CD14-positive monocyte (primary cell): ENCODE data around the gene NUDT22. TPM values are rescaled to one million over a fixed set of nuclear protein-coding genes. Genes with fewer than 3 reads are reported as not detected.

ENCODE experiments used
- DNase-seq, 3 donors: peaks; one replicate each; pipeline ENCODE4 v3.0.0-alpha.2; 2011 to 2022
- H2AFZ ChIP-seq: 2 replicates; pipeline ENCODE4 v1.6.0; 2012; ENCODE audit warnings: mild to moderate bottlenecking, low read depth, low read length, inconsistent platforms; ENCODE audit not compliant: insufficient read depth, poor library complexity, severe bottlenecking
- H3K27ac ChIP-seq, 2 donors: 1 replicate in 1 of 2; 2 replicates in 1 of 2; pipeline ENCODE4 v1.5.1; 2012 to 2013; ENCODE audit warnings: low read length in 2 of 2, control low read depth in 1 of 2, inconsistent platforms in 1 of 2, low read depth in 1 of 2, mild to moderate bottlenecking in 1 of 2
- H3K27me3 ChIP-seq, 2 donors: one replicate each; pipeline versions ENCODE4 v1.6.0 to v1.6.1; 2011 to 2013; ENCODE audit warnings: low read length in 2 of 2; ENCODE audit not compliant: control insufficient read depth in 2 of 2, insufficient read depth in 2 of 2
- H3K36me3 ChIP-seq, 2 donors: replicated peaks in 1 of 2; 1 replicate in 1 of 2; 2 replicates in 1 of 2; pipeline versions ENCODE4 v1.5.1 to v1.6.1; 2012 to 2013; ENCODE audit warnings: low read length in 2 of 2, control low read depth in 1 of 2, inconsistent platforms in 1 of 2, mild to moderate bottlenecking in 1 of 2; ENCODE audit not compliant: insufficient read depth in 2 of 2, control insufficient read depth in 1 of 2
- H3K4me1 ChIP-seq, 2 donors: 1 replicate in 1 of 2; 2 replicates in 1 of 2; pipeline versions ENCODE4 v1.5.1 to v1.6.1; 2012 to 2013; ENCODE audit warnings: low read length in 2 of 2, control low read depth in 1 of 2, inconsistent platforms in 1 of 2, mild to moderate bottlenecking in 1 of 2, moderate library complexity in 1 of 2; ENCODE audit not compliant: insufficient read depth in 2 of 2, control insufficient read depth in 1 of 2
- H3K4me2 ChIP-seq: replicated peaks from 2 replicates; pipeline ENCODE3; 2012; ENCODE audit warnings: low read length, moderate library complexity, mild to moderate bottlenecking; ENCODE audit not compliant: poor library complexity, severe bottlenecking; ENCODE audit errors: extremely low read depth
- H3K4me3 ChIP-seq, 3 experiments: fragments of 200-600 bp in 1 of 3; sonication (generic) in 1 of 3; replicated peaks in 1 of 3; 1 replicate in 2 of 3; 2 replicates in 1 of 3; pipeline ENCODE4 v1.5.1; 2011 to 2013; ENCODE audit warnings: low read length in 3 of 3, mild to moderate bottlenecking in 3 of 3, control low read depth in 2 of 3, low read depth in 2 of 3, inconsistent platforms in 1 of 3, moderate library complexity in 1 of 3
- H3K79me2 ChIP-seq: 2 replicates; pipeline ENCODE4 v1.6.0; 2012; ENCODE audit warnings: mild to moderate bottlenecking, control low read depth, inconsistent platforms, low read length, moderate library complexity; ENCODE audit not compliant: insufficient read depth
- H3K9ac ChIP-seq: 2 replicates; pipeline ENCODE4 v1.6.0; 2017; ENCODE audit warnings: low read length, mild to moderate bottlenecking; ENCODE audit not compliant: insufficient read depth, poor library complexity, severe bottlenecking
- H3K9me3 ChIP-seq, 2 donors: replicated peaks in 1 of 2; 1 replicate in 1 of 2; 2 replicates in 1 of 2; pipeline versions ENCODE4 v1.5.1 to v1.6.1; 2012 to 2013; ENCODE audit warnings: low read length in 2 of 2, control low read depth in 1 of 2; ENCODE audit not compliant: control insufficient read depth in 1 of 2, insufficient read depth in 1 of 2
- H4K20me1 ChIP-seq: 2 replicates; pipeline ENCODE4 v1.6.0; 2012; ENCODE audit warnings: mild to moderate bottlenecking, low read length, control low read depth, moderate library complexity; ENCODE audit not compliant: insufficient read depth
- H3K27ac Mint-ChIP-seq, 7 donors: one replicate each; pipeline ENCODE4 v1.8.0; 2020; ENCODE audit warnings: mild to moderate bottlenecking in 7 of 7, mixed read lengths in 7 of 7, moderate library complexity in 6 of 7, inconsistent platforms in 2 of 7
- H3K27me3 Mint-ChIP-seq, 3 donors: one replicate each; pipeline ENCODE4 v1.8.0; 2021 to 2022; ENCODE audit warnings: low read depth in 3 of 3, mild to moderate bottlenecking in 3 of 3, mixed read lengths in 3 of 3, moderate library complexity in 3 of 3, inconsistent platforms in 1 of 3
- H3K36me3 Mint-ChIP-seq, 2 donors: one replicate each; pipeline ENCODE4 v1.8.0; 2020; ENCODE audit warnings: mixed read lengths in 2 of 2, inconsistent platforms in 1 of 2, mild to moderate bottlenecking in 1 of 2
- H3K4me1 Mint-ChIP-seq: one replicate; pipeline ENCODE4 v1.8.0; 2020; ENCODE audit warnings: mild to moderate bottlenecking, mixed read lengths
- H3K4me3 Mint-ChIP-seq, 2 donors: one replicate each; pipeline ENCODE4 v1.8.0; 2020; ENCODE audit warnings: mild to moderate bottlenecking in 2 of 2, mixed read lengths in 2 of 2, moderate library complexity in 1 of 2
- H3K9me3 Mint-ChIP-seq, 7 donors: one replicate each; pipeline ENCODE4 v1.8.0; 2020 to 2022; ENCODE audit warnings: mixed read lengths in 7 of 7, mild to moderate bottlenecking in 6 of 7, moderate library complexity in 6 of 7, inconsistent platforms in 2 of 7
- WGBS: methylation state at CpG from one replicate; pipeline ENCODE4 v1.1.5; 2013; ENCODE audit warnings: missing lambda C conversion rate; ENCODE audit not compliant: insufficient coverage; 5-methylcytosine and 5-hydroxymethylcytosine counted together
- intact Hi-C, 2 donors: fragments of 100-400 bp; cut with micrococcal nuclease; formaldehyde crosslinking; loops; one replicate each; pipeline versions ENCODE4 v1.15.0 to v1.15.1; 2023
- polyA minus RNA-seq: library from RNA; depleted of rRNA, polyadenylated mRNA; stranded (reverse); fragments of >200 nt; gene quantifications from 2 replicates; pipeline ENCODE4 v1.2.3, GENCODE V29; 2012
- polyA plus RNA-seq, 3 donors: library from polyadenylated mRNA; depleted of rRNA in 1 of 3; unstranded in 2 of 3; stranded (reverse) in 1 of 3; fragments of 300-500 nt in 2 of 3; fragments of >200 nt in 1 of 3; fragmentation: Illumina TruSeq in 2 of 3; gene quantifications; 1 replicate in 2 of 3; 2 replicates in 1 of 3; pipeline ENCODE4 v1.2.3, GENCODE V29; 2012 to 2021
- total RNA-seq, 12 experiments: library from RNA in 1 of 12; stranded (reverse) in 1 of 12; fragments of 120-200 nt in 1 of 12; gene quantifications; one replicate each; pipeline ENCODE4 v1.2.4 and lab custom pipeline; 2013 to 2026; ENCODE audit warnings: mixed read lengths in 6 of 12, inconsistent platforms in 1 of 12
- TF ChIP-seq, protein P1 (sequence below): fragments of 200-600 bp; IDR thresholded peaks from one replicate; pipeline ENCODE4 v1.8.0; 2022; ENCODE audit warnings: antibody characterized with exemption, mild to moderate bottlenecking

Gene NUDT22, protein sequence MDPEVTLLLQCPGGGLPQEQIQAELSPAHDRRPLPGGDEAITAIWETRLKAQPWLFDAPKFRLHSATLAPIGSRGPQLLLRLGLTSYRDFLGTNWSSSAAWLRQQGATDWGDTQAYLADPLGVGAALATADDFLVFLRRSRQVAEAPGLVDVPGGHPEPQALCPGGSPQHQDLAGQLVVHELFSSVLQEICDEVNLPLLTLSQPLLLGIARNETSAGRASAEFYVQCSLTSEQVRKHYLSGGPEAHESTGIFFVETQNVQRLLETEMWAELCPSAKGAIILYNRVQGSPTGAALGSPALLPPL
- total RNA-seq (2013) = 67.4 TPM
- polyA plus RNA-seq (10 to 100 TPM; 47.9 to 86.1 (median 56.1) TPM), polyA minus RNA-seq (61.2 and 68.6 TPM in 2 replicates), total RNA-seq (lab: John Stamatoyannopoulos, UW) (4.7 to 22.5 (median 11.7) reads per million in 11 experiments)

DNA sequence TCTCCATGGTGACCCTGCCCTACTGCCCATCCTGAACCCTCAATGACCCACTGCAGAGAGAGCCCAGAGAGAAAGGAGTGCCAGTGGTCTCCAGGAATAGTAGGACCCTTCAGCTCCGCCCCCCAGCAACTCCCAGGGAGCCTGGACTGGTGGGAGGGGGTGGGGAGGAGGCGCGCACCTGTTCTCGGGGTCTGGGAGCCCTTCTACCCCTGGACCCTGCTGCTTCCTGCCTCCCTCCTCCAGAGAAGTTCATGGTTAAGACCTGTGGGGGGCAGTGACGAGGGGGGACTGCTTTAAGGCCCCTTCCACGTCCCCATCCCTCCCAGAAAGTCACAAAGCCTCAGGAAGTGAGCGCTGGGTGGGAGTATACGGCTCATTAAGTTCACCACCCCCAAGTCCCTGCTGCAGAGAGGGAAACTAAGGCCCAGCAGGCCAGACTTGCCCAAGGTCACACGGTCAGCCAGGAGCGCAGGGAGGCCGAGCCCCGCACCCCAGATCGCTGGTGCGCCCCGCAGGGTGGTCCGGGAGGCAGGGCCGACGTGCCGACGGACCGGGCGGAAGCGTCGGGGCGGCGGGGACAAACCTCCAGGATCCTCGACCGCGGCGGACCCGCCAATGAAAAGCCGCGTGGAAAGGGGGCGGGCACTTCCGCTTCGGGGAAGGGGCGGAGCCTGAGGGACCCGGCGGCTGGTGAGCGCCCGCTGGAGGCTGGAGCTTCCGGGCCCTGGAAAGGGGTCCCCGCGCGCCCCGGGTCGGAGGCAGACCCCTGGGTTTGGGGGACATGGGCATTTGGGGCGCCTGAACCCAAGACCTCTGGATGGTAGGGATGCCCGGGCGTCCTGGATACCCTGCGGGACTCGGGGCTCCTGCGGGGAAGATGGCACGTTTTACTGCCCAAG is at the start of gene NUDT22, which contains the start of gene TRPT1:
NUDT22 (plus strand) TSS at position 667 of the 899 bp plus-strand sequence. CDS start 379 bp downstream, outside the sequence.
TRPT1 (minus strand) TSS at position 579 of the 899 bp plus-strand sequence; CDS start at position 253, 326 bp downstream.
- Histone ChIP-seq H3K27me3 (no peaks in the 10 kb centered on the region), H3K4me2 (peak within 1 kb of the TSS; percentile 98), H3K79me2 (peaks cover 38% of the 10 kb centered on the region), H3K4me3 (peak within 1 kb of the TSS; percentile 65 to 97 (median 96)), H3K27ac (peak within 1 kb of the TSS; percentile 78 to 92), H3K4me1 (peaks cover 40 to 58% of the 10 kb centered on the region in 2 donors), H4K20me1 (peaks cover 39% of the 10 kb centered on the region), H3K9me3 (no peaks in the 10 kb centered on the region), H2AFZ (peak within 1 kb of the TSS; percentile 83), H3K36me3 (peaks cover 29 to 31% of the 10 kb centered on the region in 2 donors), H3K9ac (peak within 1 kb of the TSS; percentile 84)
- peaks cover 42% of the 10 kb centered on the region for H3K4me1 Mint-ChIP-seq
- DNase-seq = peak; percentile 80 to 86 (median 81)
- peak within 1 kb of the TSS; percentile 77 to 95 (median 88) for H3K27ac Mint-ChIP-seq
- H3K4me3 Mint-ChIP-seq = peak within 1 kb of the TSS; percentile 81 to 89
- WGBS = under 1% methylated on average over 48 of the region's 54 CpGs
- peaks cover 21 to 43% of the 10 kb centered on the region in 2 donors for H3K36me3 Mint-ChIP-seq
- intact Hi-C loops = loop anchor here in 1 of 2 donors (1.0 to 2.0 kb wide), 2 partner anchors 15 to 19 kb away; partner anchors contain the start of gene FKBP2
- no peaks in the 10 kb centered on the region for H3K9me3 Mint-ChIP-seq
- peaks cover 0 to 1% (median 0%) of the 10 kb centered on the region in 3 donors for H3K27me3 Mint-ChIP-seq
- TF ChIP-seq, protein P1, sequence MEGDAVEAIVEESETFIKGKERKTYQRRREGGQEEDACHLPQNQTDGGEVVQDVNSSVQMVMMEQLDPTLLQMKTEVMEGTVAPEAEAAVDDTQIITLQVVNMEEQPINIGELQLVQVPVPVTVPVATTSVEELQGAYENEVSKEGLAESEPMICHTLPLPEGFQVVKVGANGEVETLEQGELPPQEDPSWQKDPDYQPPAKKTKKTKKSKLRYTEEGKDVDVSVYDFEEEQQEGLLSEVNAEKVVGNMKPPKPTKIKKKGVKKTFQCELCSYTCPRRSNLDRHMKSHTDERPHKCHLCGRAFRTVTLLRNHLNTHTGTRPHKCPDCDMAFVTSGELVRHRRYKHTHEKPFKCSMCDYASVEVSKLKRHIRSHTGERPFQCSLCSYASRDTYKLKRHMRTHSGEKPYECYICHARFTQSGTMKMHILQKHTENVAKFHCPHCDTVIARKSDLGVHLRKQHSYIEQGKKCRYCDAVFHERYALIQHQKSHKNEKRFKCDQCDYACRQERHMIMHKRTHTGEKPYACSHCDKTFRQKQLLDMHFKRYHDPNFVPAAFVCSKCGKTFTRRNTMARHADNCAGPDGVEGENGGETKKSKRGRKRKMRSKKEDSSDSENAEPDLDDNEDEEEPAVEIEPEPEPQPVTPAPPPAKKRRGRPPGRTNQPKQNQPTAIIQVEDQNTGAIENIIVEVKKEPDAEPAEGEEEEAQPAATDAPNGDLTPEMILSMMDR = peak; percentile 31

DNA sequence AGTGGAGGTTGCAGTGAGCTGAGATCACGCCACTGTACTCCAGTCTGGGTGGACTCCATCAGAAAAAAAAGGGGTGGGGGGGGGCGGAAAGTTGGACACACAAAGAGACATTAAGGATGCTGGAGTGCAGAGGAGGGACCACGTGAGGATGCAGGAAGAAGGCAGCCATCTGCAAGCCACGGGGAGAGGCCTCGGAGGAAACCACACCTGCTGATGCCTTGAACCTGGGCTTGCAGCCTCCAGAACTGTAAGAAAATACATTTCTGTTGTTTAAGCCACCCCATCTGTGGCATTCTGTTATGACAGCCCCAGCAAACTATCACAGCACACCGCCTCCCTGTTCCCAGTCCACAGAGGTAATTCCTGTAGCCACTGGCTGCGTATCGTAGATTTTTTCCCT is 49.3 kb upstream of the NUDT22 start:
- peak overlapping the region in 1 of 7 donors; percentile 35 for H3K27ac Mint-ChIP-seq
- TF ChIP-seq, protein P1 = no peak
- Histone ChIP-seq H3K4me3 (no peak overlapping the region), H3K36me3 (no peaks in the 10 kb centered on the region), H3K9me3 (peaks cover 0 to 7% of the 10 kb centered on the region in 2 donors), H3K27me3 (no peaks in the 10 kb centered on the region), H2AFZ (no peak overlapping the region), H3K4me2 (no peak overlapping the region), H3K9ac (no peak overlapping the region), H3K4me1 (peaks cover 8 to 15% of the 10 kb centered on the region in 2 donors), H3K27ac (no peak overlapping the region), H4K20me1 (no peaks in the 10 kb centered on the region), H3K79me2 (no peaks in the 10 kb centered on the region)
- peaks cover 0 to 6% (median 0%) of the 10 kb centered on the region in 3 donors for H3K27me3 Mint-ChIP-seq
- 32% methylated on average over 4 of the region's 8 CpGs for WGBS
- peaks cover 23% of the 10 kb centered on the region for H3K4me1 Mint-ChIP-seq
- no peaks in the 10 kb centered on the region for H3K36me3 Mint-ChIP-seq
- intact Hi-C loops = no loop called here
- no peak overlapping the region for H3K4me3 Mint-ChIP-seq
- peaks cover 0 to 7% (median 3%) of the 10 kb centered on the region in 7 donors for H3K9me3 Mint-ChIP-seq
- no peak for DNase-seq
